Adrenal gland (tissue), 5 donors: ENCODE data around the gene LINC00305.

Experiments
- POLR2A ChIP-seq, 2 donors: fragments of 450-650 bp; IDR thresholded peaks; one replicate each; pipeline ENCODE4 v1.6.1; 2017; ENCODE audit warnings: antibody characterized with exemption in 2 of 2, mild to moderate bottlenecking in 2 of 2, moderate library complexity in 1 of 2
- TF ChIP-seq, protein P1 (sequence below), 6 experiments: fragments of 450-650 bp in 4 of 6; fragments of 200-600 bp in 2 of 6; sonication (generic) in 1 of 6; IDR thresholded peaks; 1 replicate in 5 of 6; 2 replicates in 1 of 6; pipeline versions ENCODE4 v1.5.1 to v1.8.0; 2016 to 2021; ENCODE audit warnings: antibody characterized with exemption in 6 of 6, mild to moderate bottlenecking in 2 of 6, moderate library complexity in 1 of 6
- donor health status: DM: no; HTN: no; CAD: no.

DNA sequence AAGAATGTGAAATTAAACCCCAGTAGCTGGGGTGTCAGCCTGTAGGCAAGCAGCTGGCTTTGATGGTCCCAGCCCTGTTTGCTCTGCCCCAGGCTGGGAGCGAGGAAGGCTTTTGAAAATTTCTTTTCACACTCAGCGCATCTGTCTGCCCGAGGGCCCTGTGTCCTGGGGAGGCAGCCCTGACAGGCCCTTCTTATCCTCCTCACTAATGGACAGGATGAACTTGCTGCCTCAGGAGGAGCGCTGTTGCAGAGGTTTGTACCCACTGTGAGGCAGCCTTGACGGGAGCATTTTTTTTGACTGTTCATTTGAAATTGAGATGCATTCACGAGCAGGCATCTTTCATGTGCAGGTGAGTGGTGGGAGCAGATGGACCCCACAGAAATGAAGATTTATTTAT, 116.6 kb downstream of the LINC00305 start:
- TF ChIP-seq, protein P1, sequence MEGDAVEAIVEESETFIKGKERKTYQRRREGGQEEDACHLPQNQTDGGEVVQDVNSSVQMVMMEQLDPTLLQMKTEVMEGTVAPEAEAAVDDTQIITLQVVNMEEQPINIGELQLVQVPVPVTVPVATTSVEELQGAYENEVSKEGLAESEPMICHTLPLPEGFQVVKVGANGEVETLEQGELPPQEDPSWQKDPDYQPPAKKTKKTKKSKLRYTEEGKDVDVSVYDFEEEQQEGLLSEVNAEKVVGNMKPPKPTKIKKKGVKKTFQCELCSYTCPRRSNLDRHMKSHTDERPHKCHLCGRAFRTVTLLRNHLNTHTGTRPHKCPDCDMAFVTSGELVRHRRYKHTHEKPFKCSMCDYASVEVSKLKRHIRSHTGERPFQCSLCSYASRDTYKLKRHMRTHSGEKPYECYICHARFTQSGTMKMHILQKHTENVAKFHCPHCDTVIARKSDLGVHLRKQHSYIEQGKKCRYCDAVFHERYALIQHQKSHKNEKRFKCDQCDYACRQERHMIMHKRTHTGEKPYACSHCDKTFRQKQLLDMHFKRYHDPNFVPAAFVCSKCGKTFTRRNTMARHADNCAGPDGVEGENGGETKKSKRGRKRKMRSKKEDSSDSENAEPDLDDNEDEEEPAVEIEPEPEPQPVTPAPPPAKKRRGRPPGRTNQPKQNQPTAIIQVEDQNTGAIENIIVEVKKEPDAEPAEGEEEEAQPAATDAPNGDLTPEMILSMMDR (IDR thresholded peaks at IDR 0.05), result no peak
- no peak for TF ChIP-seq POLR2A (IDR thresholded peaks at IDR 0.05)
